ENCODE measurements around the gene TMA7.

Gene TMA7

DNA sequence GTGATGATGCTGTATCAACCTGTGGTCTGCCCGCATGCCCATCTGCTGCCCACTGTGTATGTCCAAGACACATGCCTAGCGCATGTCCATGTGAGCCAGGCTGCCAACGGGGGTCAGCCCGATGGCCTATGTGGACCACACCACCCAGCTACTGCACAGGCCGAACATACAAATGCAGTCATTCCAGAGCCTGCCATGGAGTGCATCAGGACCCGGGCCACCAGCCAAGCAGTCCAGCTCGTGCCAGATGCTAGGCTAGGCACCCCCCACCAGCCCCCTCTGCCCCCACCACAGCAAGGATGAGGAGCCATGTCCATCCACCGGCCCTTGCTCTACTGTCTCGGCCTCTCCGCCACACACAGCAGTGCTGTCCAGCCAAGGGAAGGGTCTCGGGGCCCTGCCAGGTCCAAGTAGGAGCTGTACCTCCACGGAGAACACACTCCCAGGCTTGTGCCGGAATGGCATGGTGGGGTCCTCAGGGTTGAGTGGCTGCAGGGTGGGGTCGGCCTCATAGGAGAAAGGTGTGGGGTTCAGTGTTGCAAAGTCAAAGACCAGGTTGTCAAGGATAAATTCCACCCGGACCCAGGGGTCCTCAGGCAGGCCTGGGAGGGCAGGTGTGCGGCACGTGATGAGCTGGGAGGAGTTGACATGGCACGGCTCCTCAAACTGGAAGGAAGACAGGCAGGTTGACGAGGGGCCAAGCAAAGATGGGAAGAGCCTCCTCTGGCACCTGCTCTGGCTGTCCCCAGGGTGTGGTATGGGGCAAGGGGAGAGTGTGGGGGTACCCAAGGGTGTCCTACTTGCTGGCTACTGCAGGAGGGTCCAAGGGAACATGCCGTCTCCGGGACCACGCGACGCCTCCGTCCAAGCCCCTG, 25.4 kb upstream of the TMA7 start:
- Mint-ChIP-seq H3K36me3 (no peaks in the 10 kb centered on the region), H3K4me1 (ENCODE audit: low read depth) (no peaks in the 10 kb centered on the region), H3K27ac (no peak overlapping the region), H3K4me3 (no peak overlapping the region), H3K9me3 (ENCODE audit: low read depth) (no peaks in the 10 kb centered on the region), H3K27me3 (no peaks in the 10 kb centered on the region)

DNA sequence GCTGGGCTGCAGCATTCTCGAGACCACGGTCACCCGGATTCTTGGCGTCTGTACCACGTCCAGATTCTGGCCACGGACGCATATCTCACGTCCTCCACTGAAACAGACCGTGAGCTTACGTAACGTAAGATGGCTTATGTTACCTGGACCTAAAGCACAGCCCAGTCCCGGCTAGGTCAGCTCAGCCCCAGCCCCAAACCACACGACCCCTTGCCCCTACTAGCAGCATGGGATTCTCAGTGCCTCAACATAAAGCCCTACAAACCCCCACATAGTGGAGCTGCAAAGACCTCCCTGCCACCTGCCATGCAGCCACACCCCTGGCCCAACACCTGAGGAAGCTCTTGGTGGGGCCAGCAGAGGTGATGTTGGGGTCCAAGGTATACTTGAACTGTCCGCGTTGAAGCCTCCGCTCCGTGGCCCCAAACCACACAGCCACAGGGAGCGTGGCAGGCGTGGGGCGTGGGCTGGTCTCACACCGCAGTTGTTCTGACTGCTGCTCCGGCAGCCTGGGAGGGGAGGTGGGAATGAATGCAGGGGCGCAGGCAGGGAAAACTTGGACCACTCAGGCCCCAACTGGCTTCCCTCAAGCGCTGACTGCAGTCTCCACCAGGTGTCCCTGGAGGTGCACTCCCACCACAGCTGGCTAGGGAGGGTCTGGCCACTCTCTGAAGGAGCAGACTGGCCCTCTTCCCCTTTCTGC, 24.7 kb upstream of the TMA7 start:
- no peaks in the 10 kb centered on the region for H3K36me3 Mint-ChIP-seq
- H3K27ac Mint-ChIP-seq, result no peak overlapping the region
- H3K9me3 Mint-ChIP-seq (ENCODE audit: low read depth), result no peaks in the 10 kb centered on the region
- H3K4me1 Mint-ChIP-seq (ENCODE audit: low read depth), result no peaks in the 10 kb centered on the region
- H3K4me3 Mint-ChIP-seq, result no peak overlapping the region
- H3K27me3 Mint-ChIP-seq, result no peaks in the 10 kb centered on the region

DNA sequence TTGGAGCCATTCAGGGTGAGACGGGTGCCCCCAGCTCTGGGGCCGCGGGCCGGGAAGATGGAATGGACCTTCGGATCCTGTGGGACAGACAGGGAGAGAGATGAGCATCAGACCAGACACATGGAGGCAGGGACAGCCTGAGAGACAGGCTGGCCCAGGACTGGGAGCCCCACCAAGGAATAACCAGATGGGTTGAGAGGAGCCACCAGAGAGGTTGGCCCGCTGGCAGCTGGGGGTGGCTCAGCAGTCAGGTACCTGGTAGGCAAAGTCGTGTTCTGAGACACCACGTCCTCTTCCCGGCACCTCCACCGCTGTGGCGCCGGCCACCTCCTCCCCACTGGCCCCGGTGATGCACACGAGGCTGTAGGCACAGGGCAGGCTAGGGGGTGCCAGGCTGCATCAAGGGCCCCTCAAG, 24.0 kb upstream of the TMA7 start:
- Mint-ChIP-seq H3K4me1 (ENCODE audit: low read depth) (no peaks in the 10 kb centered on the region), H3K4me3 (no peak overlapping the region), H3K27ac (no peak overlapping the region), H3K9me3 (ENCODE audit: low read depth) (no peaks in the 10 kb centered on the region), H3K36me3 (no peaks in the 10 kb centered on the region), H3K27me3 (no peaks in the 10 kb centered on the region)

DNA sequence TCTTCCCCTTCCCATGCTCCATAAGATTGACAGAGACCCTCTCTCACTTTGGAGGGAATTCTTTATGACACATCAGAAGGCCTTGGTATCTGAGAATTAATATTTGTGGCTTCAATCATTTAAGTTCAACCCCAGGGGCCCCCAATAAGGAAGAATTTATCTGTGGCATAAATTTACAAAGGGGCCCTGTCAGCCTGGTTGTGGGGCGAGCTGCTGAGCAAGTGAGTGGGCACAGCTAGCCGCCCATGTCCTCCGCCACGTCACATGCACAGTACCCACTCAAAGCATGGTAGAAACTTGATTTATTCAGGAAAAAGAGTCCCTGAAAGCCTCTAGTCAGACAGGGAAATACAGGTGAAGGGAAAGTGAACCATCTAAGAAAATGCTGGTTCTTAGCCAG, 23.5 kb upstream of the TMA7 start:
- Mint-ChIP-seq H3K4me3 (no peak overlapping the region), H3K36me3 (no peaks in the 10 kb centered on the region), H3K27ac (no peak overlapping the region), H3K4me1 (ENCODE audit: low read depth) (no peaks in the 10 kb centered on the region), H3K9me3 (ENCODE audit: low read depth) (no peaks in the 10 kb centered on the region), H3K27me3 (no peaks in the 10 kb centered on the region)

DNA sequence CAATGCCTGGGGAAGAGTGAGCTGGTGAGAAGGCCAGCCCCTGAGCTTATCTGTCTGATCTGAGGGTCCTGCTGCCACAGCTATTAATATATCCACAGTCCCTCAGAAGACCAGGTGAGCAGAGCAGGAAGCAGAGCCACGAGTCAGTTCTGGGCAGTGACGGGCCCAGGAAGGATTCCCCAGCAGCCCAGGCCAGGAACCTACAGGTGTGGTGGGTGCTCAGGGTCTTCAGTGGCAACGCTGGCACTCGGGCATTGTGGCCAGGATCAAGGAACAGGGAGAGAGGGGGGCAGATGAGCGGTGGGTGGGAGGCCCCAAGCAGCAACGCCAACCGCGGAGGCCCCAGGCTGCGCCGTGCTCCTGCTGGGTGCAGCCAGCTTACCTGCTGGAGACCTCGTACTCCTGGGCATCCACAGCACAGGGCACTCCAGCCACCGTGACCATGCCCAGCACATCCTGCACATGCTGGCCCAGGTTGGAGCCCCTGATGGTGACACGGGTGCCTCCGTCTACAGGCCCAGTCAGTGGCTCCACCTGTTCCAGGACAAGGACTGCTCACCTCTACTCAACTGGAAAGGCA, 22.4 kb upstream of the TMA7 start:
- no peaks in the 10 kb centered on the region for H3K9me3 Mint-ChIP-seq (ENCODE audit: low read depth)
- H3K4me1 Mint-ChIP-seq (ENCODE audit: low read depth), result no peaks in the 10 kb centered on the region
- no peaks in the 10 kb centered on the region for H3K27me3 Mint-ChIP-seq
- H3K36me3 Mint-ChIP-seq, result no peaks in the 10 kb centered on the region
- no peak overlapping the region for H3K27ac Mint-ChIP-seq
- H3K4me3 Mint-ChIP-seq, result no peak overlapping the region

DNA sequence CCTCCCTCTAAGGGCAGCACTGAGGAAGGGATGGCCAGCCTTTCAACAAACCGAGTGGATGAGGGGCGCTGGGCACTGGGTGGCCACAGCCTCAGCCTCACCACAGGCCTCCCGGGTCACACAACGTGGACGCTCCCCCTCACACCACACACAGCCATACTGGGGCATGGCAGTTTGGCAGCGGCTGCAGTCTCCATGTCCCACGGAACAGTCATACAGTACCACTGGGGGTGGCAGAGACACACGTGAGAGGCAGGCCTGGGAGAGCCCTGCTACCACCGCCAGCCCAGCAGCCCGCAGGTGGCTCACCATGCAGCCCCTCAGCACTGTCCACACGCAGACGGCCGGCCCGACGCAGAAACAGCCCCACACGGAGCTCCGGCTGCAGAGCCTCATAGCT, 21.9 kb upstream of the TMA7 start:
- no peak overlapping the region for H3K27ac Mint-ChIP-seq

DNA sequence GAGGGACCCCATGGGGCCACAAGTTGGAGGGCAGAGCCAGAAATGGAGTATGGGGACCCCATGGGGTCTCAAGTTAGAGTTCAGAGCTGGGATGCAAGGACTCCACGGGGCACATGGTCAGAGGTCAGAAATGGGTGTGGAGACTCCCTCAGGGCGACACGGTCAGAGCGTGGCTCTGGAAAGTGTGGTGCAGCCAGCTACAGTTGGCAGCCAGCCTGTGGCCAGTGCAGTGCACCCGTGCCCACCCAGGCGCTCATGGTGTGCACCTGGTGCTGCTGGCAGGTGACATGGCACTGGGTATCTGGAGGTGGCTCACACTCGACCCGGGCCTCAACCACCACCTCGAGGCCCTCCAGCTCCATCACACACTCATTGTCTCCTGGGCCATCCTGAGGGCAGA, 21.4 kb upstream of the TMA7 start:
- Mint-ChIP-seq H3K4me3 (no peak overlapping the region), H3K9me3 (ENCODE audit: low read depth) (no peaks in the 10 kb centered on the region), H3K36me3 (no peaks in the 10 kb centered on the region), H3K27me3 (no peaks in the 10 kb centered on the region), H3K27ac (no peak overlapping the region), H3K4me1 (ENCODE audit: low read depth) (no peaks in the 10 kb centered on the region)

More for the DNA sequence above, 21.9 kb upstream of the TMA7 start:
- Mint-ChIP-seq H3K36me3 (no peaks in the 10 kb centered on the region), H3K27me3 (no peaks in the 10 kb centered on the region), H3K9me3 (ENCODE audit: low read depth) (no peaks in the 10 kb centered on the region), H3K4me1 (ENCODE audit: low read depth) (no peaks in the 10 kb centered on the region), H3K4me3 (no peak overlapping the region)

DNA sequence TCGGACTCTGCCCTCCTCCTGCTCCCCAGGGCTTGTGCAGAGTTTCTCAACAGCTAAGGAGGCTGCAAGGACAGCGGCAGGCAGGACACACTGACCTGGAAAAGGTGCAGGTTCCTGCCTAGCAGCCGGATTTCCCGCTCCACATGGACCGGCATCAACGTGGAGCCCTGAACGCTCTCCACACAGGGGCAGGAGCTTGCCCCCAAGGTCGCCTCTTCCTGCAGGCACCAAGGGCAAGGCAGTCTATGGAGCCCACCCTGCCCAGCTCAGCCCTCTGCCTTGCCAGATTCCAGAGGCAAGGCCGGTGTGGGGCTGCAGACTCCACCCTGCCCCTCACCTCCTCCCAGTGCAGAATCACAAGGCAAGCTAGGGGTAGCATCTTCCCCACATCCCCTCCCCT, 20.9 kb upstream of the TMA7 start:
- no peak overlapping the region for H3K27ac Mint-ChIP-seq
- H3K36me3 Mint-ChIP-seq, result no peaks in the 10 kb centered on the region
- H3K9me3 Mint-ChIP-seq (ENCODE audit: low read depth), result no peaks in the 10 kb centered on the region
- H3K4me1 Mint-ChIP-seq (ENCODE audit: low read depth), result no peaks in the 10 kb centered on the region
- H3K27me3 Mint-ChIP-seq, result no peaks in the 10 kb centered on the region
- no peak overlapping the region for H3K4me3 Mint-ChIP-seq

DNA sequence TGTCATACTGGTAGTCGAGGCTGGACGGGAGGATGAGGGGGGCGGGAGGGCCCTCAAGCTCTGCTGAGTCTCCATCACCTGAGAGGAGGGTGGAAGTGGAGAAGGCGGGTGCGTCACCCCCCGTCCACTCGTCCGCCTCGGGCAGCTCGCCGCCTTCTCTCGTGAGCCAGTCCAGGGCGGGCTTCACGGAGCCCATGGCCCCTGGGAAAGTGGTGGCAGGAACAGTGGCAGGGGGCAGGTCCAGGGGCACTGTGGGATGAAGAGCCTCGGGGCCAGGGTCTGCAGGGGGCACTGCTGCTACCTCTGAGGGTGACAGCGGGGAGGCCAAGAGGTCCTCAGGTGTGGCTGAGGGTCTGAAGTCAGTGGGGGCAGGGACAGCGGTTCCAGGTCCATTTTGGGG, 20.5 kb upstream of the TMA7 start:
- no peaks in the 10 kb centered on the region for H3K9me3 Mint-ChIP-seq (ENCODE audit: low read depth)
- no peak overlapping the region for H3K4me3 Mint-ChIP-seq
- H3K4me1 Mint-ChIP-seq (ENCODE audit: low read depth), result no peaks in the 10 kb centered on the region
- no peak overlapping the region for H3K27ac Mint-ChIP-seq
- H3K27me3 Mint-ChIP-seq, result no peaks in the 10 kb centered on the region
- H3K36me3 Mint-ChIP-seq, result no peaks in the 10 kb centered on the region

DNA sequence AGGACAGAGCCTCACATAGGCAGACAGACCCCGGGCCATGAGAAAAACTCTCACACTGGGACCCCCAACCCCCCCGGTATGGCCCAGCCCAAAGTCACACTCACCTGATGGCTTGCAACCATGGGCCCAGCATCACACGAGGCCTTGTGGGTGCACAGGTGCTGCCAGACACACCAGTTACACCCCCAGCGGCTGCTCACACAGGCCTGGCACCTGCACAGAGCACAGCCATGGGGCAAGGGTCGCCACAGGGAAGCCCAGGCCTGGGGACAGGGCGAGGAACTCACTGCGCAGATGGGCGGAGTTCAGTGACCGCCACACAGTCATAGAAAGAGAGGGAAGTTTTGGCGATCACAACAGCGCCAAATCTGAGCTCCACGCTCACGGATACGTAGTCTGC, 19.5 kb upstream of the TMA7 start:
- no peak overlapping the region for H3K27ac Mint-ChIP-seq
- H3K4me1 Mint-ChIP-seq (ENCODE audit: low read depth), result no peaks in the 10 kb centered on the region
- no peak overlapping the region for H3K4me3 Mint-ChIP-seq
- no peaks in the 10 kb centered on the region for H3K36me3 Mint-ChIP-seq
- no peaks in the 10 kb centered on the region for H3K9me3 Mint-ChIP-seq (ENCODE audit: low read depth)
- no peaks in the 10 kb centered on the region for H3K27me3 Mint-ChIP-seq

DNA sequence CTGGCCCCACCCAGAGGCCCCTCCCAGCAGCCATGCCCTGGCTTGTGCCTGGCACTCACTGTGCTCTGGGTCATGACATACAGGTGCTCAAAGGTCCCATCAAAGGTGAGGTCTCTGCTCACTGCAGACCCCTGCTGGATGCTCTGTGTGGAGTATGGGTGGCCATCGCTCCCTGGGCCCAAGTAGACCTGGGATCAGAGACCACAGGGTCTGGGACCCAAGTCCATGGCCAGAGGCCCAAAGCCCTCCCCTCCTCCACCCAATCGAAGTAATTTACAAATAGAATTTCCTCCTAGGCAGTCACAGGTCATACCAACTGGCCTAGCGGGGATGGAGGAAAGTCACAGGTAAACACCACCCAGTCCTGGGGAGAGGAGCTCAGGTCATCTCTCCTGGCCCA, 17.8 kb upstream of the TMA7 start:
- no peaks in the 10 kb centered on the region for H3K9me3 Mint-ChIP-seq (ENCODE audit: low read depth)
- no peaks in the 10 kb centered on the region for H3K36me3 Mint-ChIP-seq
- no peaks in the 10 kb centered on the region for H3K27me3 Mint-ChIP-seq
- H3K27ac Mint-ChIP-seq, result no peak overlapping the region
- no peaks in the 10 kb centered on the region for H3K4me1 Mint-ChIP-seq (ENCODE audit: low read depth)
- no peak overlapping the region for H3K4me3 Mint-ChIP-seq

DNA sequence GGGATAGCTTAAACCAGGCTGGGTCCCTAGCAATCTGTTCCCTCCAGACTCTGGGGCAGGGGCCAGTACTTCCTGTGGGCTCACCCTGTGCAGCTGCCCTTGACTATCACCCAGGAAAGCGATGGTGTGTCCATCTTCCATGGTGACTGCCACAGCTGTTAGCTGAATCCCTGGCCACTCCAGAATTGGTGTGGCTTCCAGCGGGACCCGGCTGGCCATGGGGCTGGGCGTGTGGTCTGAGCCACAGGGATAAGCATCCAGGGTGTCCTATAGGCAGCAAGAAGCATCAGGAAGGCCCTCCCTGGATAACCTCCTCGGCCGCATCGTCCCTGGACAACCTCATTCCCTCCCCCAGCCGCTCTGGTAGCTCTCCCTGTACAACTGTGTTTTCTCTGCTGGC, 17.4 kb upstream of the TMA7 start:
- Mint-ChIP-seq H3K36me3 (no peaks in the 10 kb centered on the region), H3K27me3 (no peaks in the 10 kb centered on the region), H3K4me1 (ENCODE audit: low read depth) (no peaks in the 10 kb centered on the region), H3K4me3 (no peak overlapping the region), H3K27ac (no peak overlapping the region), H3K9me3 (ENCODE audit: low read depth) (no peaks in the 10 kb centered on the region)

DNA sequence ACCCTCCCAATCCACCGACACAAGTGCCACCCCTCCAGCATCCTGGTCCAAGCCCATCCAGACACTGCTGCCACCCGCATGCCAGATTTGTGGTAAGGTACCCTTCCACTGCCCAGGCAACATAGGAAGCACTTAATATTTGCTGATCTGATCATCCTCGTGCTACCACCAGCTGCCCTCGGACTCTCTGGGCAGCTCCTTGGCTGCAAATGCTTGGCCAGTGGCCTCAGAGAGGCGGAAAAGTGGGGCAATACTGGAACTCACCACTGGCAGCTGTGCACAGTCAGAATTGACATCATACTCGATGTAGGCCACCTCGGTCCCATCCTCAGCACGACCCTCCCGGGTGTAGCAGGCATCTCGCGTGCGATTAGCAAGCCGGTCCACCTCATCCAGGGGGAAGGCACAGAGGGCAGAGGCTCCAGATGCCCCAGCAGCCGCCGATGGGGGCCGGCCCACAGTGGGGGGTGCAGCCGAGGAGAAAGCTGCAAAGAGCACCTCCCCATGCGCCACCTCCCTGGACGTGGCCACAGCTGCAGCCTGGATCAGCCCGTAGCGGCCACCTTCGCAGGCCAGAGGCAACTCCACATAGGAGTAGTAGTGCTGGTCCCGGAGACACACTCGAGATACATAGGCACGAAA, 16.7 kb upstream of the TMA7 start:
- Mint-ChIP-seq H3K36me3 (no peaks in the 10 kb centered on the region), H3K4me3 (no peak overlapping the region)

DNA sequence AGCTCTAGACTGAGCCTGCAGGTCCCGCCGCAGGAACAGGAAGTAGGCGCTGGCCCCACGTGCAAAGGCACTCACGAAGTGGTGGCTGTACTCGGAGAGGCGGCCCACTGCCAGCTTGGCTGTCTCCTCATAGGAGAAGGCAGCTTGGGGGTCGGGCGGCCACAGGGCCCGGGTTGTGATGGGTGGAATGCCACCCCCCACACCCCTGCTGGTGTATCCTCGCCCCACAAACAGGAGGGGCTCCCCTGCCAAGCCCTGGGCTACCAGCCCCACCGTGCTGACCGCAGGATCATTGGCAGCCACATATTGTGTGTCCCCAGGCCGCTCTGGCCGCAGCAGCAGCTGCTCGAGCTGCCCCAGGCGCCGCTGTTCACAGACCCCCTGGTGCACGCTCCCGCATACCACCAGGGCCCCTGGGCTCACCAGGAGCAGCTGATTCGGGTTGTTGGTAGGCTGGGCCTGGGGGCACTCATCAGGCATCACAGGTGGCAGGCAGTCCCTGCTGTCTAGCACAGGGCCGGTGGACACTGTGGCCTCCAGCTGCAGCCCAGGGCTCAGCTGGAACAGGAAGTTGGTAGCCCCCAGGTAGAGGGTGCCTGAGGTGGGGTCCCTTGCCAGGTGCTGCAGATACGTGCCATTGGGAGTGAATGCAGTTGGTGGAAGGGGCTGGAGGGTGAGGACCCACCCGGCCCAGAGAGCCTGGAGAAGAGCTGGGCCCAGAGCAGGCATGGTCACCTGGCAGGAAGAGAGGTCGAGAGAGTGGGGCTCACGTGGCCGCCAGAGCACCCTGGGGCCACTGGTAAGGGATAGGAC, 16.0 kb upstream of the TMA7 start:
- no peak overlapping the region for H3K4me3 Mint-ChIP-seq
- no peaks in the 10 kb centered on the region for H3K36me3 Mint-ChIP-seq
- H3K9me3 Mint-ChIP-seq (ENCODE audit: low read depth), result no peaks in the 10 kb centered on the region
- peaks cover 1% of the 10 kb centered on the region for H3K4me1 Mint-ChIP-seq (ENCODE audit: low read depth)
- H3K27ac Mint-ChIP-seq, result no peak overlapping the region
- H3K27me3 Mint-ChIP-seq, result no peaks in the 10 kb centered on the region

More for the DNA sequence above, 16.7 kb upstream of the TMA7 start:
- no peaks in the 10 kb centered on the region for H3K9me3 Mint-ChIP-seq (ENCODE audit: low read depth)
- H3K4me1 Mint-ChIP-seq (ENCODE audit: low read depth), result peaks cover 1% of the 10 kb centered on the region
- H3K27ac Mint-ChIP-seq, result no peak overlapping the region
- H3K27me3 Mint-ChIP-seq, result no peaks in the 10 kb centered on the region
